Stimulated activated CD4-positive, alpha-beta T cell treated with anti-CD3 and anti-CD28 coated beads, Interleukin-12 subunit alpha, Interleukin-12 subunit beta, amount 100 ng/mL, for 48 hours (primary cell): ENCODE measurements around the gene COL13A1.

Source experiments
- DNase-seq, 3 donors: peaks; one replicate each; pipeline ENCODE4 v3.0.0-alpha.2; 2020; ENCODE audit warnings: low read depth in 2 of 3, low spot score in 1 of 3

Gene COL13A1

DNA sequence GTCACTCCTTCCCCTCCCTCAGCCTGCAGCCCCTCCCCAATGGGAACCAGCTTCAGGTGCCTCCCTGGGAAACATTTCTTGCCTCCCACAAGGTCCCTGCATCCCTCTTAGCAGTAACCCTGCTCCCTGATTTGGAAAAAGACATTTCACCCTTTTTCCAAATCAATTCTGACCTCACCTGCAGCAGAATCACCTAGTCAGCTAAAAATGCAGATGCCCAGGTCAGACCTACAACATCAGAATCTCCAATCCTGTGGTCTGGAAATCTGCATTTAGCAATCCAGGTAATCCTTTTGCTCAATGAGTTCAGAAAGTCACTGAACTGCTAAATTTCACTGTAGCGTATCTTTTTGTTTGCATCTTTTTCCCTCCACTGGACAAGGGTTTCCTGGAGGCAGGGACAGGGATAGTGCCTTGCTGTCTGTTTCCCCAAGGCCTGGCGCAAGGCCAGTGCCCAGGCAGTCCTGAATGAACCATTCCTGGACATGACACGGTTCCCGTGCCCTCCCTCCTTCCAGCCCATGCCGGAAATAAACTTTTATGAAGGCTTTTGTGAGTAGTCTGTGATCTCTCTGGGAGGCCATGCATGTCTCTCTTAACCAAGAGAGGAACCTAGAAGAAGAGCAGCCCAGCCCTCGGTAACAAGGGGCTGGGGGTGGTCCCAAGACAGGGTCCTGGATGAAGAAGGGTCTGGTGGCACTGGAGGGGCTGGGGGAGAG lies 44.0 kb downstream of the COL13A1 start:
- DNase-seq: no peak

DNA sequence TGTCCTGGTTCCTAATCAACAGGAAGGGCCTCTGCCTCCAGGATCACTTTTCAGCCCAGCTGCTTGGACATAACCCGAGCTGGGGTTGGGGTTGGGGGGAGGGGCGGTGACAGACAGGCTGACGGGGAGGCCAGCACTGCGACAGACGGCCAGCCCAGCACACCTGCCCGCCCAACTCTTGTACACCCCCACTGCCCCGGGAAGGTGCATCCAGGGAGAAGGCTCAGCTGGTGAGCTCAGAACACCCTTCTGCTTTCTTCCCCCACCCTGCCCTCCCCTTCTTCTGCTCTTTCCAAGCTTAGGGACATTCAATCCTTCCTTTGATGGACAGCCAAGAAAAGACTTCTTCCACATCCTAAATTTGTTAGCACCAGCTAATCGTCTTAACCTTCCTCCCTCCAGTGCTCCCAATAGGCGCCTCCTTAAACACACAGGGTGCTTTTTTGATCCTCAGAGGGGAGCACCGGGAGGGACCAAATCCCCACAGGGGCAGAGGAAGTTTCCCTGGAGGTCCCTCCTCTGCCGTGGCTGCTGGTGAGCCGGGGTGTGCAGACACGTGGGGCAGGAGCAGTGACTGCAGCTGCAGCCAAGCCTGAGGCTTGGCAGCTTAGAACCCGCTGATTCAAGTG lies 44.7 kb downstream of the COL13A1 start:
- no peak for DNase-seq

DNA sequence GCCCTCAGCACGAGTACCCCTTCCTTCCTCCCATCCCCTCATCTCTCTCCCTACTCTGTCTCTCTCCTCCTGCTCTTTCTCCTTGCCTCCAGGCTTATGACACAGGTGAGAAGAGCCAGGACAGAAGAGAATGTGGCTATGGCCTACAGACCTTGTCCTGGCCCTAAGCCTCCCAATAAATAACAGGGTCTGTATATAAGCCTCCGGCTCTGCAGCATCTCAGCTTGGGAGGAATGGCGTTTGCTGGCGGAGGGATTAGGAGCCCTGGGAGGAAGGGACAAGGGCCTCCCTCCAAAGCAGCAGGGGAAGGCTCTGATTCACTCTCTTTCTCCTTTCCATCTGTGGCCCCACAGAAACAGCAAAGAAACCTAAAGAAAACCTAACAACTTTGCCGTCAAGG lies 45.8 kb downstream of the COL13A1 start:
- DNase-seq: no peak

DNA sequence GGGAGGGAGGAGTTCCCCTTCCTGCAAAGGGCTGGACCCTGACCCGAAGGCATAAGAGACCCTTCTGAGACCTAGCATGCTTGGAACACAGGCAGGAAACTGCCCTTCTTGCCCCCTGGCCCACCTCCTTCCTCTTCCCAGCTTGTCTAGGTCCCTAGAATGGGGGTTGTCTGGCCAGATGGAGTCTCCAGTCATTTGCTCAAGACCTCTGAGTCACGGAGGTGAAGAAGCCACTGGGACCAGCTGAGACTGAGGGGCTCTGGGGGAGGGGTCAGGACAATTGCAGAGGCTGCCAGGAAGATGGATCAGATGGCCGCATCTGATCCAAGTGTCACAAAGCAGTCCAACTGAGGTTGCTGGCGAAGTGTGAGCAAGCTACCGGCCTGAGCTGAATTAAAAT lies 46.2 kb downstream of the COL13A1 start:
- no peak for DNase-seq

DNA sequence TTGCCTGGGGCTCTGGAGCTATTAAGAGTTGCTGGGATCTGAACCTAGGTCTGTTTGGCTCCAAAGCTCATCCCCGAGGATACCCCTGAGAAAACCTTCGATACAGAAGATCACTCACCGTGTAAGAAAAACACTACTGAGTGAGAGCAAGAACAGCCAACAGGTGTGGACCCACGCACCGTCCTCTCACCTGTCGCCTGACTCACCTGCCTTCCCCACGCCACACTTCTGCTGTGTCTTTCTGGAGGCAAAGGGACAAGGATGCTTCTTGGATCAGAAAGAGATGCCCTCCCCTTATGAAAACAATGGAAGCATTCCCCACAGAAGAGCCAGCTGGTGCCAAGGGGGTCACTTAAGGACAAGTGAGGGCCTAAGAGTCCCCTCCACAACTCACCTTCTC lies 46.7 kb downstream of the COL13A1 start:
- no peak for DNase-seq

DNA sequence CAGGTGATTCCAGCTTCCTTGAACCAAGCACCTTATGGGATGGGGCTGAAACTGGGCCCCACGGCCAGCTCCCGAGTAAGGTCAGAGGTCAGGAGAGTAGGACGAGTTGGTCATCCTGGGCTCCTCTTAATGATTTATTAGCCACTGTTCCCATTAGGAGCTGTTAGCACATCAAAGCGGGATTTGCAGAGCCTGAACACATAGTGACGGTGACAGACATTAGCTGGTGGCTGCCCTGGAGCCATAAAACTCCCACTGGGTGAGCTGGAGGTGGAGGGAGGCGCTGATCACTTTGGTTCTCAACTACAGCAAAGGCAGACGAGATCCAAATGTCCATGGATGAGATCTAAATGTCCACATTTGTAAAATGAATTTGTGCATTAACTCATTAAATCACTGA lies 48.1 kb downstream of the COL13A1 start:
- DNase-seq: no peak

DNA sequence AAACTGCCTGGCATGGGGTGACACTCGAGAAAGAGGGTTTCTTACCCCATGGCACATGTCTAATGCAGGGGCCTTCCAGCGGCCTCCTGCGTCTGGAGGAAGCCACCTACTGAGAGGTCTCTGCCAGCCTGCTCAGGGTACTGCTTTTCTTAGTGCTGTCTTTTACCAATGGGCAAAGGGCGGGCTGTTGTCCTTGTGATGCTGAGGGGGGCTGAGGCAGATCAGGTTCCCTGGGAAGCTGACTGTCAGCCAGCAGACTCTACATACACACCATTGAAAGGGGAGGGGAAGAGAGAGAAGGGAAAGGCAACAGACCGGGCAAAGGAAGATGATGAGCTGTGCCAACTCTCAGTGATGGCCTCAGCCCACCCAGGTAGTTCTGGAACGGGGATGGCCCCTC lies 48.7 kb downstream of the COL13A1 start:
- DNase-seq: no peak

DNA sequence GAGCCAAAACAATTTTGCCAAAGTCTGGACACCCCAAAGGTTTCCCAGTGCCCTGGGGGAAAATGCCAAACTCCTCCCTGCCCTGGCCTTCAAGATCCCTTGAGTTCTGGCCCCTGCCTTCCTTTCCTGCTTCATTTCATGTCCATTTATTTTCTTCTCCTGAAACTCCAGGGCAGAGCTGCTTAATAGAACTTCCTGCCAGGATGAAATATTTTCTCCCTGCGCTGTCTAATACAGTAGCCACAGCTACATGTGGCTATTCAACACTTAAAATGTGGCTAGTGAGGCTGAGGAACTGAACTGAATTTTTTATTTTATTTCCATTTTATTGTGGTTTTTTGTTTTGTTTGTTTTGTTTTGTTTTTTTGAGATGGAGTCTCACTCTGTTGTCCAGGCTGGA lies 49.6 kb downstream of the COL13A1 start:
- DNase-seq: no peak

DNA sequence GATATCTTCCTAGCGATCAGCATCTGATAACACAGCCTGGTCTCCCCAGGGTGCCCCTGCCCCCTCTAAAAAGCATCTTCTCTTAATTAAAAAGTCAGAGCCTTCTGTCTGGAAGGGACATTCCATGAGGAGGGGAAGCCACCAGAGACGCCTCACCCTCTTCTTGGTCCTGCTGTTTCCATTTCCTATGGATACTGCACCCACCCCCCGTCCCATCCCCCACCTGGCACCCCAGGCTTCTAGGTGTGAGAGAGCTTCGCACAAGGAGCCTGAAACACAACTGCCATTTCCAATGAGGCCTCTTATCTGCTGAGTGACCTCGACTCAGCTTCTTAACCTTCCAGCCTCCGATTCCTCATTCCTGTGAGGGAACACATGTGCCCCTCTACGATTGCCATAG lies 51.4 kb downstream of the COL13A1 start:
- no peak for DNase-seq

DNA sequence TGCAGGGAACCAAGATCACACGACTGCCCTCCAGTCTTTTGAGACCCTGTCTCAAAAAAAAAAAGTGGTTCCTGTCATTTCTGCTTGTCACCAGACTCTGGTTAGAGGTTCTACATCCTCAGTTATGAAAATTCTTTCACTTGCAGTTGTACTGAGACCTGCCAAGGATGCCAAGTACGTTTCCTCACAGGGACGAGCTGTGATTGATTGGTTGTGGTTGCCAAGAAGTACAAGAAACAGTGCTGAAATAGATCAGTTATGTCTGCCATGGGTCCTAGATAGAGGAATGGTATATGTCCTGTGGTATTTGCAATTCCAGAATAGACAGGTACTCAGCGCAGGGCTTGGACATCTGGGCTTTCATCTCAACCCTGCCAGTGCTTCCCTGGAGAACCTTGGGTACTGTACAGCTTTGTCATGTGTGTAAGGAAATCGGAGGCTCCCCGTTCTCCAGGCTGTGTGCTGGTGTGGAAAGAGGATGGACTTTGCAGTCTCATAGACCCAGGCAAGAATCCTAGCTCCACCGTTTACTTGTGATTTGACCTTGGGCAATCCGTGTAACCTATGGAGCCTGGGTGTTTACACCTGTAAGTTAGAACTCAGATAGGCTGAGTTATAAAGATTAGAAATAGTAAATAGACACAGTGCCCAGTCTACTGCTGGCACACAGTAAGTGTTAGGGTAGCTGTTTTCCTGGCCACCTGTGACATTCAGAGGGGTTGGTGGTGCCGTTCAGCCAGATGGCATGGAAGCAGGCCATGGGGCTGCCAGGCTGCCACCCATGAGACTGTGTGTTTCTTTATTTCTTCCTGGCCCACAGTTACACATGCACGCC lies 53.0 kb downstream of the COL13A1 start:
- no peak for DNase-seq

DNA sequence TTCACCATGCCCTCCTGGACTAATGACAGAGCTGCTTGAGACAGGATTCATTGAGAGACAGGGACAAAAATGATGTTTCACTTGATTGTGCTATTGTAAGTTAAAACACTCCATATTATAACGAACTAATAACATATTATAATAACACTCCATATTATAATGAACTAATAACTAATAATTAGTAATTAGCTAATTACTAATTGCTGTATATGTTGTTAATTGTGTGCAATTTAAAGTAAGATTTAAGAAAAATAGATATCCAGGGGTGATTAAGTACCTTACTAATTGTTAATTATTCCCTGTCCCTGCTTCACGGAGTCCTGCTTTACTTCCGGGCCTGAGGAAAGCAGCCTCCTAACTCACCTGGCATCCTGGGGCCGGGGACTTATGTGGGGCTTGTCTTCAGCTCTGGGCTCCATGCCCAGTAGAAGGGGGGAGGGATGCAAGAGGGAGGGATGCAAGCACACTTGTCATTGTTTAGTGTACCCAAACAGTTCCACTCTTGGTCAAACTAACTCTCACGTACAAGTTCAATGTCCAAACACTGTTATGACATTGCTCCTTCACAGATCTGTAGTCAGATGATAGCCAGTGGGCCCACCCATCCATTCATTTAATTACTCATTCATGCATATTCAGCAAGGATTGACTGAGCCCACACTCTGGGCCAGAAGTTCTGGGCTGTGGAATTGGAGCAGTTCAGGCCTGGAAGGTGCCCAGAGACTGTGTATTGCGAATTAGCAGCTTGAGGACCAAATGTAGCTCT lies 53.8 kb downstream of the COL13A1 start:
- no peak for DNase-seq

DNA sequence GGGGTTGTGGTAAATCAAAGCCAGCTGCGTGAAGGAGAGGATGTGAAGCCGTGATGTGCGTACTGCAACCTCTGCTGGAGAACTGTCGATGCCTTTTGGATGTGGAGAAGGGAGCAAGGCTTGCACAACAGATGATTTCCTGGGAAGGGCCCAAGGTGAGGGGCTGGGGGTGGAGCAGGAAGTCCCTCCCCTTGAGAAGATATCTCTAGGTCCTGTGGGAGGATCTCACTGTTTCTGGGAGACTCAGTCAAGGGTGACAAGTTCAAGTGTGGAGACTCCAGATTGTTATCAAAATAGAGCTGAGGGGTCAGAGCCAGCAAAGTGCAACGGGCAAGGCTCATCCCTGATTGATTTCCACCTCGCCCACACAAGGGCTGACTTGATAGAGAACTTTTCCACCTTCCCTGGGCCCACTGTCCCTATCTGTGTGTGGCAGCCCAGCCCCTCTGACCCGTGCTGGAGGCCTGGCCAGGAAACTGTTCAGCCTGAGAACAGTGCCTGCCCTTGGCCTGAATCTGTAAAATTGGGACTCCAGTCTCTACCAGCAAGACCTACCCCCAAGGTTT lies 55.0 kb downstream of the COL13A1 start:
- DNase-seq: no peak

DNA sequence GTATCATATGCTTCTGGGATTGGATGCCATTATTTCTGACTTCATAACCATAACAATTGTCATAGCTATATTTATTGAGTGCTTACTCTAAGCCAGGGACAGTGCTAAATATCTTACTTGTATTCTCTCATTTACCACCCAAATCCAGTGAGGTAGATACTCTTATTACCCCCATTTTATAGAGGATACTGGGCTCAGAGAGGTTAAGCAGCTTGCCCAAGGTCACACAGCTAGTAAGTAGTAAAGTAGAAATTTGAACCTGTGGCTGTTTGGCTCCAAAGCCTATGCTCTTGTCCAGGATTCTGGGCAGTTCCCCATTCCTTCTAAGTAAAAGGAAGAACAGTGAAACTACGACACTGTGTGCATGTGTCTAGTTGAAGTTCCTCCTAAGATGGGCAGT lies 56.5 kb downstream of the COL13A1 start:
- DNase-seq: no peak

DNA sequence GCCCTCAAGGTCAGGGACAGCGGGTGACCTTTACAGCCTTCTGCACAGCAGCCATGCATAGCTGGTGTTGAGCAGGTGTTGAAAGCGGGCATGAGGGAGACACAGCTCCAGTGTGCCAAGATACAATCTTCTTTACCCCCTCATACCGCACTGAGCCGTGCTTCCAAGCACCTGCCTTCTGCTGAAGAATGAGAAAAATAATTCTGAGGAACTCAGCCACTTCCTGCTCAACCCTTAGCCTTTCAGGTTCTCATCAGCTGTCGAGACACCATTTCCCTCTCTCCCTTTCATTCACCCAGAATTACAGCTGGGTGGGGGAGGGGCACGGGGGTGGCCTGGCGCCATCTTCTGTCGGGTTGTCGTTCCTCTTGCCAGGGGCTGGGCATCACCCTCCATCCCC lies 58.6 kb downstream of the COL13A1 start:
- DNase-seq: no peak

DNA sequence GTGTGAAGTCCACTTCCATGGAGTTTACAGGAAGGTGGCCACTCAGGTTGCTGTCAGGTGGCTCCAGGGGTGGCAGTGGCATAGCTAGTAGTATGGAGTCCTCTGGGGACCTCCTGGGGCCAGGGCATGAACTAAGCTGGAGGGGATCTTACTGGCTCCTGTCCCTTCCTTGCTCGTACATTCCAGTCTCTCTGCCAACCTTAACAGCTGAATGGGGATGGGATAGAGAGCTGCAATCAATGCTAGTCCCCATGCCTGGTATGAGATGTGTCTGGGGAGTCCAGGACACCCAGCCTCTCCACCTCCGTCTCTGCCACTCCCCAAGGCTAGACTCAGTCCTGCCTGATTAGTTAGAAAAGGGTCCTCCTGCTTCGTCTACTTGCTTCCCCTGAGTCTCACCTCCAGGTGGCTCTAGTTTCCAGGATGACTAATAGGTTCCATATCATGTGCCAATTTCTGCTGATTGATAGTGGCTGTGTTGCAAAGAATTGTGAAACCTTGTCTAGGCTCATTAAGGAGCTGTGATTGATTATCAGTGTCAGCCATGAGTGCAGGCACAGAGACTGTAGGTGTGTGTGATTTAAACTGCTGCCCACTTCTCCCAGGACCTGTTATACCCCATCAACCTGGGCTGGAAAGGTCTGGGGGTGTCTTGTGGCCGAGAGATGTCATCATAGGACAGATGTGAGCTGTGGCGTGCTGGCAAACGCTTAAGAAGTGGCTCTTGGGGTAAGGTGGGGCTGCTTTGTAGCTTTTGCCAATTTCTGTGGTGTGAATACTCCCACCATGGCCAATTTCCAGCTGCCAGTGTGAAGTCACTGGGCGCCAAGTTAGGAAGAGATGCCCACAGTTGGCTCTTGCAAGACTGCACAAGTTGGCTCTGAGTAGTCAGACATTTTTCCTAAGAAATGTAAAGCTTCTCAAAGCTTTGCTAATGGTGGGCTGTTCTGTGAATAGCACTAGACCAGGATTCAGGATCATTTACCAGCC lies 59.8 kb downstream of the COL13A1 start:
- DNase-seq: peak in 1 of 3 donors; percentile 17

DNA sequence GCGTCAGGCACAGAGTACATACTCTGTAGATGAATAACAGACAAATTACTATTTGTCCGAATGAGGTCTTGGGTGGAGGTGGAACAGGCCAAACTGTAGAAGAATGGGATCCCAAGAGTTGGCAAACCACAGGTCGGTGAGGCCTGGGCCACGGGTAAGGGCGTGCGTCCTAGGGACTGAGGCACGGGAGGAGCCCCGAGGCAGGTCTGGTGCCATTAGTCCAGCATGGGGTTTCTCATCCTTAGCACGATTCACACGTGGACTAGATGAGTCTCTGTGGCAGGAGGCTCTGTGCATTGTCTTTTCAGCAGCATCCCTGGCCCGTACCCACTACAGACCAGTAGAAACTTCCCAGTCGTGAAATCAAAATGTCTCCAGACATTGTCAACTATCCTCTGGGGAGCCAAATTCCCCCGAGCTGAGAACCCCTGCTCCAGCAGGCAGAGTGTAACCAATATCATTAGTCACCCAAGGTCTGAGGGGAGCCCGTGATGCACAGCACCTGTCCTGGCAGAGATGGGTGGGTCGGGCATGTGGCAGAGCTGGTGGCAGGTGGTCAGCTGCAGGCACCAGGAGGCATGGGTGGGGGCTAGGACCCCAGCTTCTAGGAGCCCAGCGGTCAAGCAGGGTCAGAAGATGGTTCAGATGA lies 61.3 kb downstream of the COL13A1 start:
- no peak for DNase-seq

DNA sequence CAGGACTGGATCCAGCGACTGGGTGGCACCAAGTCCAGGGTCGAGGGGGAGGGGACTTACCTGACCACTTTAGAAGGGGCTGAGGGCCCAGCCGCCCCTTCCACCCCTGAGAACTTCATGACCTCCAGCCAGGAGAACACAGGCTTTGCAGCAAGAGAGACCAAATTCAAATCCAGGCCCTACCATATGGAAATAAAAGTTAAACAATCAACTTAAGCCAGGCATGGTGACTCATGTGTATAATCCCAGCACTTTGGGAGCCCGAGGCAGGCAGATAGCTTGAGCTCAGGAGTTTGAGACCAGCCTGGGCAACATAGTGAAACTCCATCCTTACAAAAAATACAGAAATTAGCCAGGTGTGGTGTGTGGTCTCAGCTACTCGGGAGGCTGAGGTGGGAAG lies 61.9 kb downstream of the COL13A1 start:
- no peak for DNase-seq

DNA sequence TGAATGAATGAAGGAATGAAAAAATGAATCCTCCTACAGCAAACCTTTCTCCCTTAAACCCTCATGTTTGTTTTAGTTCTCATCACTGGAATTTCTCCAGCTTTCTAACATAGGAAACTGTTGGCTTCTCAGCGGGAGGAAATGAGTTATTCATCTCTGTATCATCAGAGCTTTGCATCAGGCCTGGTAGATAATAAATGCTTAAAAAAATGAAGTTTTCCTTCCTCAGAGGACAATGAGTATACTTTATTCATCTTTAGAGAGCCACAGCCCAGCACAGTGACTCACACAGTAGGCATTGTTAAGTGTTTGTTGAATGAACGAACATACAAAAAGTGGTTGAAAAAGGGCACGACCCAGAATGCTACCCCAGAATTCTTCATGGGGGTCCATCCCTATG lies 62.6 kb downstream of the COL13A1 start:
- DNase-seq: no peak

DNA sequence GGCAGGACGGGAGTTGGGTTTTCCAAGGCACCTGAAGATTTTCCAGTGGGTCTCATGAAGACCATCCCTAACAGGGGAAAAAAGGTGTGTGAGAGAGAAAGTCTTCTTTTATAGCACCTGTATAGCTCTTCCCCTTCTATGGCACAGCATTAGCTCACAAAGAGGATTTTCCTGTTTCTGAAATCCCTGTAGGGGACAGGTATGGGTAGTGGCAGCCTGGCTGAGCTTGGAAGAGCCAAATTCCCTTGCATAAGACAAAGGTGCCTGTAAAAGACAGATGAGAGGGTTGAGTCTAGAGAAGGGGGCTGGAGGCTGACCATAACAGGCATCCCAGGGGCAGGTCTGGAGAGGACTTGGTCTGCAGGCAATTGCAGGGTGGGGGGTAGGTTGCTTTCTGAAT lies 63.7 kb downstream of the COL13A1 start:
- DNase-seq: no peak
